GM23338 (cell line): ENCODE results near the gene TFDP1. TPM values are rescaled to one million over a fixed set of nuclear protein-coding genes. Genes with fewer than 3 reads are reported as not detected.

Experiments used
- polyA plus RNA-seq: library from polyadenylated mRNA; unstranded; fragments of >200 nt; fragmentation: Nextera tagmentation; extraction: Ambion mirVana; gene quantifications from 2 replicates; pipeline ENCODE4 v1.2.1, GENCODE V29; 2016
- total RNA-seq: library from RNA; depleted of rRNA; stranded (reverse); fragments of >200 nt; shearing (Covaris generic); gene quantifications from 2 replicates; pipeline ENCODE4 v1.2.3, GENCODE V29; 2014; rRNA removed

Gene TFDP1
- total and polyA plus RNA-seq, 2 experiments from 2014 or later = 42.9 to 80.0 TPM

Other genes with a start within 250 kb of the TFDP1 start
- 33.9 and 56.2 TPM in 2 replicates for gene GRTP1, start 220.6 kb upstream of the TFDP1 start, total RNA-seq
- gene GRTP1, start 220.6 kb upstream of the TFDP1 start, polyA plus RNA-seq = 55.7 and 61.8 TPM in 2 replicates
- 0.80 and 1.3 TPM in 2 replicates for gene ADPRHL1, start 131.3 kb upstream of the TFDP1 start, total RNA-seq
- gene ADPRHL1, start 131.3 kb upstream of the TFDP1 start, polyA plus RNA-seq = 0.96 and 1.0 TPM in 2 replicates
- 25.7 and 38.0 TPM in 2 replicates for gene DCUN1D2, start 94.0 kb upstream of the TFDP1 start, total RNA-seq
- gene DCUN1D2, start 94.0 kb upstream of the TFDP1 start, polyA plus RNA-seq = 12.3 and 12.5 TPM in 2 replicates
- not detected in 2 replicates for gene ATP4B, start 73.4 kb downstream of the TFDP1 start, total RNA-seq
- gene ATP4B, start 73.4 kb downstream of the TFDP1 start, polyA plus RNA-seq = not detected in 2 replicates
- 0.27 TPM in 1 of 2 replicates, not detected in the other for gene GRK1, start 82.5 kb downstream of the TFDP1 start, total RNA-seq
- gene GRK1, start 82.5 kb downstream of the TFDP1 start, polyA plus RNA-seq = not detected in 2 replicates
- gene TMEM255B, start 174.5 kb downstream of the TFDP1 start, total RNA-seq = 0.69 and 0.82 TPM in 2 replicates
- gene TMEM255B, start 174.5 kb downstream of the TFDP1 start, polyA plus RNA-seq = 4.0 and 4.4 TPM in 2 replicates